Measurements from ENCODE around the gene ZNF330. TPM values are rescaled to one million over a fixed set of nuclear protein-coding genes. Genes with fewer than 3 reads are reported as not detected.
A peak's percentile ranks its signal among the peaks of the same experiment; 100 is the strongest.
"Not testable (repeated sequence)": the region's sequence is repeated elsewhere in the genome, so short reads cannot be mapped to it uniquely, and the experiment has no call there.

The ZNF330 gene
- total RNA-seq, result 18.9 and 21.6 TPM in 2 replicates

DNA sequence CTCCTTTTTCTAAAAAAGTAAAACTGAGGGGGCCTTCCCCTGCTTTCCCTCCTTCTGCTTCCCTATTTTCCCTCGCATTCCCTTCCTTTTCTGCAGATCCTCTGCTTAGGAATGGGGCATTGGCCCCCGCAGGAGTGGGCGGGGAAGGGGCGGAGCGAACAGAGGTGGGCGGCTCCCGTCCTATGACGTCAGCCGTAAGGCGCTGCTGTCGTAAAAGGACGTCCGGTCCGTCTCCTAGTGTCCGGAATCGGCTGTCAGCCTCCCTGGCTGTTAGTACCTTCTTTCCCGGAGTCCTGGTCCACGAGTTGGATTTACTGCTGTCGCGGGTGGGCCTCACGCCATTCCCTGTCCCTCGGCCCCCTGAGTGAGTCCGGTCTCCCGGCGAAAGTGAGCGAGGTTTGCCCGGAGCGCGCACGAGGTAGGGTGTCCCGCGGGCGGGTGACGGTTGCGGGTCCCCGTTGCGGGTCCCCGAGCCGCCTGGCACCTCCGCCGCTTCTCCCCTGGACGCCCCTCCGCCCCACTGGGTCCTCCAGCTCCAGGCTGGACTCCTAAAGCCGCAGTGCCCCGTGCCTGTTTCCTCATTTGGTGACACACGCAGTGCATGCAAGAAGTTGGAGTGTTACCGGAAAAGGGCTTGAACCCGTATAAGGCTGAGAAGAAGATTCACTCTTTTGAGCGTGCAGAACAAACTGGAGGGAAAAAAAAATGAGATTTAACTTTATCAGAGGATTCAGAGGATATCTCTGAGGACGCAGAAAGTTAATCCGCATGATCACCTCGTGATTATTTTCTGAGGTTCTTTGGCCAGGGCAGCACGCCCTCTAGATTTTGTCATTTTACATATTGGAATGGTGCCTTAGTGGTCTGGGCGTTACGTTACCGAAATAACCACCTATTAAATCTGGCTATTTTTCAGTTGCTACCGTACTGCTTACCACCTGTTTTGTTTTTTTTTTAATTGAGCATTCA is at the start of gene ZNF330:
Gene ZNF330, plus strand, starts transcription at position 205 of the 969 bp plus-strand sequence. CDS start 1,477 bp downstream, outside the sequence.
- peak; percentile 84 to 90 for DNase-seq (ENCODE audit: low read depth in 2 of 2)

DNA sequence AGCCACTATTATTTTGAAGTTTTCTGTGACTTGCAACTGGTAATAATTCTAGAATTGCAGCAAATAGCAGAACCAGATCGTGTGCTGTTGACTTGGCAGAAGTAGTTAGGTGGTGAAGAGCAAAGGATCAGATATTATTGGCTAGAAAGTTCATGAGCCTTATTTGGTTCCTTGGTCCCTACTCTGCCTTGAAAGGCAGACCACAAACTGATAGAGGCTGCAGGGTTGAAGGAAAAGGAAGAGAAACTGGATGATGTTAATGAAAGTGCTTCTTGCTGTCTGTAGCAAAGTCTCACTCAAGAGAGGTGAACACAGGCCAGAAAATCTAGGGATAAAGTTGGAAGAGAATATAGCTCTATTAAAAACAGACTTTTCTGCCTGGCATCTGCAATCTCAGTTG is 46.2 kb upstream of the ZNF330 start:
- no peak for DNase-seq (ENCODE audit: low read depth in 2 of 2)

- no peak for DNase-seq (ENCODE audit: low read depth in 2 of 2)
Observed at GRCh38 chr4:141177171-141177570, 43.5 kb upstream of the ZNF330 start.

GRCh38 chr4:141179474-141180373 is 41.0 kb upstream of the ZNF330 start:
- no peak for DNase-seq (ENCODE audit: low read depth in 2 of 2)

DNA sequence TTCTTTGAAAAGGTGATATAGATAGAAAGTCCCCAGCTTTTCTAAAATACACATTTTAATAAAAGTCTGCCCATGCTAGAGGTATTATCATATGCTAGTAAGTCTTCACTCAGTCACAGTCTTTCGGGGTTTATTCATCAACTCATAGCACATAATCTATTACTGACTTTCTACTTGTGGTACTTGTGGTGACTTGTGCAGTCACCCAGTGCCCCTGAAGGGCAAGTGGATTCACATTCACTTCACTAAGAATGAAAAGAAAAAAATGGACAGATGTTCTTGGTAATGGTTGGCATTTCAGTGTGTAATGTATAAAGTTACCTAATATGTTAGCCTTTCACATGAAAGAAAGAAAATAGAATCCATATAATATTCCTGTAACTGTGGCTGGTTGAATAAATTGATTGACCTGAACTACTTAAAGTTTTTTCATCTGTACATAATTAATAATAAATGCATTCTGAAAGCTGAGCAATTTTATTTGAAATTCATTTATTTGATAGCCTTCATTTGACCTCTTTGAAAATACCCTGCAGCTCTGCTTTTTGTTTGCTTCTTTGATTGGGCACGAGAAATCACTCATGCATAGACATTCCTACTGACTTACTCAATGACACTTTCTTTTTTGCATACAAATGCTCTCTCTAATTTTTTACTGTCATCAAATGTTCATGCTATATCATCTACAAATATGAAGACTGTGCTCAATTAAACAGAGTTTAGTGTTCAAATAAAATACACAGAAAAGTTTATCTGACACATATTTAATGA is 39.5 kb upstream of the ZNF330 start:
- DNase-seq (ENCODE audit: low read depth in 2 of 2), result no peak

DNA sequence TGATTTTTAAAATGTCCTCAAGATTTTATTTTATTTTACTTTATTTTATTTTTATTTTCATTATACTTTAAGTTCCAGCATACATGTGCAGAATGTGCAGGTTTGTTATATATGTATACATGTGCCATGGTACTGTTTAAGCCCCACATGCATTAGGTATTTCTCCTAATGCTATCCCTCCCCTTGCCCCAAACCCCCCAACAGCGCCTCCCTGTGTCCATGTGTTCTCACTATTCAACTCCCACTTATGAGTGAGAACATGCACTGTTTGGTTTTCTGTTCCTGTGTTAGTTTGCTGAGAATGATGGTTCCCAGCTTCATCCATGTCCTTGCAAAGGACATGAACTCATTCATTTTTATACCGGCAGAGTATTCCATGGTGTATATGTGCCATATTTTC is 37.2 kb upstream of the ZNF330 start:
- not testable (repeated sequence) for DNase-seq (ENCODE audit: low read depth in 2 of 2)

DNA sequence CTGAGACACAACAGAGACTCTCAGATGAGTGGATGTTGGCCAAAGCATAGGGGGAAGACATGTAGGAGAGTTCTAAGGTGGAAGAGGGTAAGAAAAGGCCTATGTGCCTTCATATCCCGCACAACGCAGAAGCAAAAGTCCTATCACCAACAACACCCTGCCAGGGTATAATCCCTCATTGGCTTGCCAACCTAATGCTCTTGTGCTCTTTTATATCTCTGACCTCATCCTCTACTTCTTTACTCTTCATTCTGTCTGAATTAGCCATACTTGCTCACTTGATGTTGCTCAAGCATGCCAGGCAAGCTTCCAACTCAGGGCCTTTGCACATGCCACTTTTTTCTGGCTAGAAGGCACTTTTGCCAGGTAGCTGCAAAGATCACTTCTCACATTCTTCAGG is 28.1 kb upstream of the ZNF330 start:
- no peak for DNase-seq (ENCODE audit: low read depth in 2 of 2)

GRCh38 chr4:141193516-141194034 is 27.1 kb upstream of the ZNF330 start:
- no peak for DNase-seq (ENCODE audit: low read depth in 2 of 2)

DNA sequence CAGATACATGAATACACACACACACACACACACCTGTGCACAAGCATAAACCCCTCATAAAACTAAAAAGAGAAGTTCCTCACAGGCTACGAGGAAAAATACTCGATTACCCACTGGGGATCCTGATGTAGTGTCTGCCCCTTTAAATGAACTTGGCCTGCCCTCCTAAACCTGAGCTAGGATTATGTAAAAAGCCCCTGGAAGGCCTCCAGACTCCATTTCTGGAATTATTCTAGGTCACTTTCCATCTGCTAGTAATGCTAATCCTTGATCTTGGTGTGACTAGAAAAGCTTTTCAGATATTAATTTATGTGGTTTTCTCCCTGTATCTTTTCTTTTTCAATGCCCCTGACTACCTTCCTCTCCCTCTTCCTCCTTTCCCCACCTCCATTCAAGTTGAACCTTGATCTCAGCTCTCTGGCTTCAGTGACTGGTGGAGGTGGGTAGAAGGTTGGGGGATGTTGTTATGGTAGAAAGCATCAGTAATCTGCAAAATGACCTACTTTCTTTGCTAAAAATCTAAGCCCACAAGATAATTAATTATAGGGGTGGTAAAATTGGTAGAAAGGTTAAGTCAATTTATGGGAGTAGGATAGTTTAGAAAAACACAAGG is 25.5 kb upstream of the ZNF330 start:
- no peak for DNase-seq (ENCODE audit: low read depth in 2 of 2)

- DNase-seq (ENCODE audit: low read depth in 2 of 2), result no peak
Observed at GRCh38 chr4:141196227-141196933, 24.3 kb upstream of the ZNF330 start.

- no peak for DNase-seq (ENCODE audit: low read depth in 2 of 2)
Observed at GRCh38 chr4:141207961-141208360, 12.7 kb upstream of the ZNF330 start.

DNA sequence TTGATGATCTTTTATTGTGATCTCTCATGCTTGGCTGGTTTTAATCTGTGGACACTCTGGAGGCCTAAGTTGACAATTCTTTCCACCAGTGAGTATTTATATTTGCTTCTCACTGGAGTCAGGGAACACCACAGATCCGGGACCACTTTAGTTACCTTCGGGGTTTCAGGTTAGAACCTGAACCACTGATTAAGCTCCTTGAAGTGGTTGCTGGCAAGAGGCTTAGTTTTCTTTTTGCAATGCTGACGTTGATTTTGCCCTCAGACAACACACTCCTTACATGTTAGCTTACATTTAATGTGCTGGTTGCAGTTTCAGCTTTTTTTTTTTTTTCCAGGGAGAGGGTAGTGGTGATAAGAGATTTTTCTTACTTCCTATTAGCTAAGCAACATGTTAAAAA is 10.5 kb upstream of the ZNF330 start:
- DNase-seq (ENCODE audit: low read depth in 2 of 2), result no peak

DNA sequence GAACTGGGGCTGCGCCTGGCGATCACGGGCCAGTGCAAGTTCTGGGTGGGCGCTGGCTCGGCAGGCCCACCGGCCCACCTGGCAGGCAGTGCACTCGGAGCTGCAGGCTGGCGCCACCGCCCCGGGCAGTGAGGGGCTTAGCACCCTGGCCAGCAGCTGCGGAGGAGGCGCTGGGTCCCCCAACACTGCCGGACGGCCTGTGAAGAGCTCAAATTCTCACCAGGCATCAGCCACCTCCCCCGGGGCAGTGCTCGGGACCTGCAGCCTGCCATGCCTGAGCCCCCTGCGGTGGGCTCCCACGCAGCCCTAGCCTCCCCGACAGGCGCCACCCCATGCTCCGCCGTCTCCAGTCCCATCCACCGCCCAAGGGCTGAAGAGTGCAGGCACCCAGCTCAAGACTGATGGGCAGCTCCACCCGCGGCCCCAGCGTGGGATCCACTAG is 7.1 kb upstream of the ZNF330 start:
- no peak for DNase-seq (ENCODE audit: low read depth in 2 of 2)

DNA sequence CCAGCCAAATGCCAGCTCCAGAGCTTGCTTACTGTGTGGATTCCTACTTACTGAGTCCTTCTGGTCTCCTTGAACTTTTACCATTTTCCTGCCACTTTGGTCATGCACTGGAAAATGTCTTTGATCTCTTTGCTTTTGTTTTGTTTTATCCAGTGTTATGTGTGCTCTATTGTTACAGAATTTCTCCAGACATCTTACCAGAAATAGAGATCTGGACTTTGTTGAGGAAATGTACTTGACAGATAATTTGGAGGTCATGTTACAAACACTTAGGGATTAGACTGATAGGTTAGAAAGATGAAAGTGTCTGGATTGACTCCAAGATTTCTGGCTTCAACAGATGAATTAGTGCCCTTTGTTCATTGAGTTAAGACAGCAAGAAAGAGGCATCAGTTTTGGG is 5.7 kb upstream of the ZNF330 start:
- DNase-seq (ENCODE audit: low read depth in 2 of 2), result no peak

- DNase-seq (ENCODE audit: low read depth in 2 of 2), result no peak
Observed at GRCh38 chr4:141216002-141216761, 4.5 kb upstream of the ZNF330 start.

GRCh38 chr4:141220271-141220670 is 424 bp upstream of the ZNF330 start:
- no peak for DNase-seq (ENCODE audit: low read depth in 2 of 2)

GRCh38 chr4:141223418-141223817 is 2.7 kb downstream of the ZNF330 start:
- DNase-seq (ENCODE audit: low read depth in 2 of 2), result no peak

DNA sequence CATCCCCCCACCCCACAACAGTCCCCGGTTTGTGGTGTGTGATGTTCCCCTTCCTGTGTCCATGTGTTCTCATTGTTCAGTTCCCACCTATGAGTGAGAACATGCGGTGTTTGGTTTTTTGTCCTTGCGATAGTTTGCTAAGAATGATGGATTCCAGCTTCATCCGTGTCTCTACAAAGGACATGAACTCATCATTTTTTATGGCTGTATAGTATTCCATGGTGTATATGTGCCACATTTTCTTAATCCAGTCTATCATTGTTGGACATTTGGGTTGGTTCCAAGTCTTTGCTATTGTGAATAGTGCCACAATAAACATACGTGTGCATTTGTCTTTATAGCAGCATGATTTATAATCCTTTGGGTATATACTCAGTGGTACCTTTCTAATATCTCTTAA is 6.6 kb downstream of the ZNF330 start:
- not testable (repeated sequence) for DNase-seq (ENCODE audit: low read depth in 2 of 2)

DNA sequence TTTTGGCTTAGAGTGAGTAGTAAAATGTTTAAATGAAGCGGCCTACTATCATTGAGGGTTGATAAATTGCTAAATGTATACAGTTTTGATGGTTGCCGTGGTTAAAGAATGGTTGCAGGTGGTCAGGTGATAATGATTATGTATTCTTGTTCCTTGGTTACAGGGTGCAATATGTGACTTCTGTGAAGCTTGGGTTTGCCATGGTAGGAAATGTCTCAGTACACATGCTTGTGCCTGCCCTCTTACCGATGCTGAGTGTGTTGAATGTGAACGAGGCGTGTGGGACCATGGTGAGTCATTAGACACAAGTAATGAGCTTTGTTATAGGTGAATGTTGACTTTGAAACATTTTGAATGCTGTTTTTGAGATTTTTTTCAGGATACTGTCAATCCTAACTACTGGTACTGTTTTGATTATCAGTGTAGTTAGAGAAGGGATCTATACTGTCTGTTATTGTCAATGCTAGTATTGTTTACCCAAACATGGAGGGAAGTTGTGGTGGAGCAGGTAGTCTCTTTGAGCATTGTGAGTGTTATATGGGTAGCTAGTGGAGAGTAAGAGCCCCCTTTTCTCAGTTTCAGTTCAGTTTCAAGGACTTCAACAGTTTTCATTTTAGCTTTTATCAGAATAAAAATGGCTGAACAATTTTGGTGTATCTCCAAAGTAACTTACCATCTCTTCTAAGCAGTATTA is 8.9 kb downstream of the ZNF330 start:
- DNase-seq (ENCODE audit: low read depth in 2 of 2), result no peak

Data from dermis microvascular lymphatic vessel endothelial cell (primary cell).